ENCODE data around the gene HS3ST4.

Gene HS3ST4

DNA sequence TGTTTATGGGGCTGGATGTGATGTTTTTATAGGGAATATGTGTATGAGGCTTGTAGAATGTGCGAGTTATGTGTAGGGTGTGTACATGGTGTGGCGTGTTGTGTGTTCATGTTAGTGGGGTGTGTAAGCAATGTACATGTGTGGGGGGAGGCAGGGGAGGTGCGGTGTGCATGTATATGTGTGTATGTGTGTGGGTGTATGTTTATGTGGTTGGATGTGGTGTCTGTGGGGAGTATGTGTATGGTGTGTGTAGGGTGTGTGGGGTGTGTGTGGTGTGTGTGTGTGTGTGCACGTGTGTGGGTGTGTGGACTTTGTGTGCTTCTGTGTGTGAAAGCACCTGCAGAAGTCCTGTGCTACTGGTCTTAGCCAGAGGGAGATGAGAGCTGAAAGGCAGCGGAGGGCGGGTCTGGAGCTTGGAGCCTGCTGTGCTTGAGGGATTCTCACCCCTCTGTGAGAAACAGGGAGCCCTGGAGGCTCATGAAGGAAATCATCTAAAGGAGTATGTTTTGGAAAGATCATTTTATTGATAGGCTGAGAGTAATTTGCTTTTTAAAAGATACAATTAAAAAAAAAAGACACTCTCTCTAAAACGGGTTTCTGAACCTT, 222.7 kb downstream of the HS3ST4 start:
- TF ChIP-seq, protein P1, sequence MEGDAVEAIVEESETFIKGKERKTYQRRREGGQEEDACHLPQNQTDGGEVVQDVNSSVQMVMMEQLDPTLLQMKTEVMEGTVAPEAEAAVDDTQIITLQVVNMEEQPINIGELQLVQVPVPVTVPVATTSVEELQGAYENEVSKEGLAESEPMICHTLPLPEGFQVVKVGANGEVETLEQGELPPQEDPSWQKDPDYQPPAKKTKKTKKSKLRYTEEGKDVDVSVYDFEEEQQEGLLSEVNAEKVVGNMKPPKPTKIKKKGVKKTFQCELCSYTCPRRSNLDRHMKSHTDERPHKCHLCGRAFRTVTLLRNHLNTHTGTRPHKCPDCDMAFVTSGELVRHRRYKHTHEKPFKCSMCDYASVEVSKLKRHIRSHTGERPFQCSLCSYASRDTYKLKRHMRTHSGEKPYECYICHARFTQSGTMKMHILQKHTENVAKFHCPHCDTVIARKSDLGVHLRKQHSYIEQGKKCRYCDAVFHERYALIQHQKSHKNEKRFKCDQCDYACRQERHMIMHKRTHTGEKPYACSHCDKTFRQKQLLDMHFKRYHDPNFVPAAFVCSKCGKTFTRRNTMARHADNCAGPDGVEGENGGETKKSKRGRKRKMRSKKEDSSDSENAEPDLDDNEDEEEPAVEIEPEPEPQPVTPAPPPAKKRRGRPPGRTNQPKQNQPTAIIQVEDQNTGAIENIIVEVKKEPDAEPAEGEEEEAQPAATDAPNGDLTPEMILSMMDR (IDR thresholded peaks at IDR 0.05; ENCODE audit: low read depth, low read length, missing control alignments), result no peak
- no peak overlapping the region for H3K4me3 ChIP-seq (ENCODE audit: low read depth, low read length)
- no peak for DNase-seq (ENCODE audit: low read depth)
- in situ Hi-C loops (cut with HindIII; ENCODE audit: low sequenced_read_pairs), result no loop called here

DNA sequence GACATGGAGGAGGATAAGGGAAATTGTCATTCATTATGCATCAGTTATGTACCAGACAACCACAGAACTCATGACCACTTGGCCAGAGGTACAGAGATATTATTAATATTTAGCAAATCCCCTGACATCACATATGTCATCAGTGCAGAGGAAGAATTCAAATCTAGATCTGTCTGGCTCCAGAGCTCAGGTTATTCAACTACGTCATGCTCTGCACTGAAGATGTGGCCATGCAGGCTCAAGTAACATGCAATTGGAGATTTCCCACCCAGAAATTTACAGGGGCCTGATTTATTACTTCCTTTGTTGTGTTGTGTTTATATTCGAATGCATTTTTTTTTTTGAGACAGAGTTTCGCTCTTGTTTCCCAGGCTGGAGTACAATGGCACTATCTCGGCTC, 224.3 kb downstream of the HS3ST4 start:
- no peak for DNase-seq (ENCODE audit: low read depth)
- TF ChIP-seq, protein P1 (IDR thresholded peaks at IDR 0.05; ENCODE audit: low read depth, low read length, missing control alignments), result no peak
- in situ Hi-C loops (cut with HindIII; ENCODE audit: low sequenced_read_pairs), result no loop called here
- no peak overlapping the region for H3K4me3 ChIP-seq (ENCODE audit: low read depth, low read length)

DNA sequence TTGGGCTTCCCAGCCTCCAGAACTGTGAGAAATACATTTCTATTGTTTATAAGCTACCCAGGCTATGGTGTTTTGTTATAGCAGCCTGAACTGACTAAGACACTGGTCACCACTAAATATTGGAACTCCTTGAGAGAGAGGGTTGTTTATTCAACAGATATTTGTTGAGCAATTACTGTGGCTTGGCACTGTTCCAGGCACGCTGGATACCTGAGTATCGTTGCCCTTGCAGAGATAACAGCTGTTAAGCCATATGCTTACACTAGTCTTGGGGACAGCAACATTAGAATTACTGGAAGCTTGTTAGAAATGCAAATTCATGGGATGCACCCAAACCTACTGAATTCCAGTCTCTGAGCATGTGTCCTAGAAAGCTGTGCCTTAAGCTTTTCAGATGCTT, 230.7 kb downstream of the HS3ST4 start:
- TF ChIP-seq, protein P1 (IDR thresholded peaks at IDR 0.05; ENCODE audit: low read depth, low read length, missing control alignments), result no peak
- no peak for DNase-seq (ENCODE audit: low read depth)
- in situ Hi-C loops (cut with HindIII; ENCODE audit: low sequenced_read_pairs), result no loop called here
- no peak overlapping the region for H3K4me3 ChIP-seq (ENCODE audit: low read depth, low read length)

DNA sequence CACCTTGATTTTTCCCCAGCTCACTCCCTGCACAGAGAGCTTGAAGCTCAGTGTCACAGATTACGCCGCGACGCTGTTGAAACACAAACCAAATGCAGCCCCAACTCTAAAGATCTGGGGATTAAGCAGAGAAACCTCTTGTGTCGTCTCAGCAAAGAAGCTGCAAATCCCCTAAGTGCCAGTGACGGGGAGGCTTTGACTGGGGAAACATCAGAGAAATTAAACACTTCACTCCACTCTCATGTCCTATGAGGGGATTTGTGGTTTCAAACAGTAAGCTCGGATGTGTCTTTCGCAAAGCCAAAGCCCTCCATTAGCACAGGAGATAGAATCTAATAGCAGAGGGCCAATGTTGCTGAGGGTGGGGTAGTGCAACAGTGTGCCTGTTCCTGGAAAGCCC, 233.7 kb downstream of the HS3ST4 start:
- TF ChIP-seq, protein P1 (IDR thresholded peaks at IDR 0.05; ENCODE audit: low read depth, low read length, missing control alignments), result no peak
- DNase-seq (ENCODE audit: low read depth), result no peak
- in situ Hi-C loops (cut with HindIII; ENCODE audit: low sequenced_read_pairs), result no loop called here
- H3K4me3 ChIP-seq (ENCODE audit: low read depth, low read length), result no peak overlapping the region

DNA sequence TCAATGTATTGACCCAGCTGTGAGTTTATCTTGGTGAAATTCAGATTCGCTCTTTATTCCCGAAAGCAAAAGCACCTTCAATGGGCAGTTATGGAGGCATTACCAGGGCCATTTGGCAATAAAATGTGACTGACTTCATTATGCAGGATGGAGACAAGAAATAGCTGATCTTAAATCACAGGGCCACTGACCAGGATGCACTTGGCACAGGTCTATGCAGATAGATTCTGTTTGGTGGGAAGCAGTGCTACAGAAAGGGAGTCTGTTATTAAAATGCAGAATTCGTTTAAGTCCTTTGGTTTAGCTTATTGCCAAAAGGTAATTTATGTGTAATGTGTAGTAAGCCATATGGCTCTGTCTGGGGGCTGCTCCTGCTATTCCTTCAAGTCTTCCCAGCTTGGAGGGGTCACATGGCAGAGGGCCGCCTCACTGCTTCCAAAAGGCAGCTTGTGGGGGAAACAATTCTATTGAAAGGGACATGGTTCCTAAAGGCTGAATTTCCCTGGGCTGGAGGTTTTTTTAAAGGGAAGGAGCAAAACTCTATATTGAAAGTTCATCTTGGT, 239.8 kb downstream of the HS3ST4 start:
- no peak for DNase-seq (ENCODE audit: low read depth)
- no peak overlapping the region for H3K4me3 ChIP-seq (ENCODE audit: low read depth, low read length)
- in situ Hi-C loops (cut with HindIII; ENCODE audit: low sequenced_read_pairs), result no loop called here
- TF ChIP-seq, protein P1 (IDR thresholded peaks at IDR 0.05; ENCODE audit: low read depth, low read length, missing control alignments), result no peak

DNA sequence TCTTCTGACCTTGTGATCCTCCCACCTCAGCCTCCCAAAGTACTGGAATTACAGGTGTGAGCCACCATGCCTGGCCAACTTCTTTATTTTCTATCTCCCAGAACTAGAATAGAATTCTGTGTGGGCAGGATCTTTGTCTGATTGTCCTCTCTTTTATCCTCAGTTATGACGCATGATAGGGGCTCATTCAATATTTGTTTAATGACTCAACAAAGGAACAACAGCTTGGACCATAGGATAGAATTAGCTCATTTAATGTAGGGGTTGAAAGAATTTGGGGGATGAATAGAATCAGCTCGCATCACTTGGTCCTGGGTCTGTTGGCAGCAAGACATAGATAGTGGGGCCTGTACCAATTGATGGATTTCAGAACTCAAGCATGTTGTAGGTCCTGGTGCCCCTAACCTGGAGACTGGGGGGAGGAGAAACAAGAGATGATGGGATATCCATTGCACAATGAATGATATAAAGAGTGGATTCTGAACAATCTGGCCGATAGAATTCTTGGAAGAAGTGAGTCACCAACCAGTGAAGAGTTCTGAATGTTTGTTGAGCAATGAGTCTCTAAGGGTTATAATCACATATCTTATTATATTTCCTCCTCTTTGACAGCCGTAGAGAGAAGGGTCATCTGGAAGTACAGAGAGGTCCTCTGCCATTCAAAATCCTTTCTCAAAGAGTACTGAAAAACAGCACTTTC, 250.2 kb downstream of the HS3ST4 start:
- no peak for DNase-seq (ENCODE audit: low read depth)
- no peak overlapping the region for H3K4me3 ChIP-seq (ENCODE audit: low read depth, low read length)
- in situ Hi-C loops (cut with HindIII; ENCODE audit: low sequenced_read_pairs), result no loop called here
- TF ChIP-seq, protein P1 (IDR thresholded peaks at IDR 0.05; ENCODE audit: low read depth, low read length, missing control alignments), result no peak
